Thoracic aorta (tissue), 2 donors: ENCODE measurements around the gene EIF5A2. TPM values are rescaled to one million over a fixed set of nuclear protein-coding genes. Genes with fewer than 3 reads are reported as not detected.

Experiments used
- ATAC-seq: fragments of 150-250 bp; one replicate; pipeline ENCODE4 v1.8.0; 2017; ENCODE audit warnings: low read depth; ENCODE audit not compliant: insufficient number of reproducible peaks, low FRiP score
- DNase-seq: peaks from one replicate; pipeline ENCODE4 v3.0.0-alpha.2; 2020; ENCODE audit warnings: low spot score
- H3K27ac ChIP-seq, 2 donors: fragments of 200-600 bp; sonication (generic); 1 replicate in 1 of 2; 2 replicates in 1 of 2; pipeline ENCODE4 v1.5.1; 2016; ENCODE audit warnings: mild to moderate bottlenecking in 2 of 2, moderate library complexity in 2 of 2
- H3K27me3 ChIP-seq: fragments of 200-600 bp; sonication (generic); replicated peaks from 2 replicates; pipeline ENCODE4 v1.6.0; 2016; ENCODE audit warnings: mild to moderate bottlenecking; ENCODE audit not compliant: insufficient read depth
- H3K36me3 ChIP-seq: fragments of 200-600 bp; sonication (generic); one replicate; pipeline ENCODE4 v1.5.1; 2016
- H3K4me1 ChIP-seq, 2 donors: fragments of 200-600 bp; sonication (generic); 1 replicate in 1 of 2; 2 replicates in 1 of 2; pipeline versions ENCODE4 v1.5.1 to v1.6.0; 2016; ENCODE audit warnings: low read depth in 2 of 2, mild to moderate bottlenecking in 1 of 2; ENCODE audit not compliant: control insufficient read depth in 1 of 2
- H3K4me3 ChIP-seq: fragments of 200-600 bp; sonication (generic); 2 replicates; pipeline ENCODE4 v1.5.1; 2016; ENCODE audit warnings: mild to moderate bottlenecking
- H3K9me3 ChIP-seq: fragments of 200-600 bp; sonication (generic); 2 replicates; pipeline ENCODE4 v1.5.1; 2016
- total RNA-seq, 2 donors: library from RNA; depleted of rRNA; stranded (reverse); fragments of >200 nt; gene quantifications; one replicate each; pipeline versions ENCODE4 v1.1.0 to v1.2.3, GENCODE V29; 2016
- TF ChIP-seq, protein P1 (sequence below): fragments of 200-600 bp; sonication (generic); IDR thresholded peaks from one replicate; pipeline ENCODE4 v1.5.1; 2019; ENCODE audit warnings: antibody characterized with exemption

Gene EIF5A2
- total RNA-seq, result 10 to 100 TPM in 1 of 2 donors, 1 to 10 TPM in 1; 7.4 to 12.2 TPM

DNA sequence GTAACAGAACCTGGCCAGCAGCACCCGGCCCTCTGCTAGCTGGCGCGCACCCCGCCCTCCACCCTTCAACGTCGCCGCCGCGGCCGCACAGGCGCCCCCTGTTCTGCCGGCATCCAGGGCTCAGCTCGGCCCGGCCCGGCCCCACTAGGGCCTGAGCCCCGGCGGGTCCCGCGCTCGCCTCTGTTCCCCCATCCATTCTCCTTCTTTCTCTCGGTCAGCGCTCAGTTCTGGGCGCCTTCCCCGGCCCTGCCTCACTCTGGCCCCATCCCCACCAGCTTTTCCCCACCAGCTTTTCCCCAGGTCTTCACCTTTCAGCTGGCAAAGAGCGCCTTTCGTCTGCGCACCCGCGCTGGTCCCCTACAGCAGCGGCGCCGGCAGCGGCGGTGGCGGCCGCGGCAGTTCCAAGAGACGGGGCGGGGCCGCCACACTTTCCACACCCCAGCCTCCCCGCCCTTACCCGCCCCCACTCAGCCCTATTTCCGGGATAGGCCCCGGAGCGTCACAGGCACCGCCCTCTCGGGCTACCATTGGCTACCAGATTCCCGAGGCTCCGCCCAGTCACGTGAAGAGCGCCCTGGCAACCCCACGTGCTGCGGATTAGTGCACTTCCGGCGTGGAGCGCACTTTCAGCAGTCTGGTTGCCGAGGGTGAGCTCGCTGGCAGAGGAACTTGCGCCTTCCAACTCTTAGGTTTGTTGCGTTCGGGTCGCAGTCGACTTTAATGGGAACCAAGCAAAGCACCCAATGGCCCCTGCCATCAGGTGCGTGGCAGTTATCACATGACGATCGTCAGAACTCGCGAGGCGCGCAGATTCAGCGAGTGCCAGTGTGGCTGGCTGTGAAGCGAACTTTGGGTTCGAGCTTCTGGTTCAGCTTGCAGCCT, at the start of gene EIF5A2:
TSS of gene EIF5A2 (minus strand) at position 403 of the 882 bp plus-strand sequence. CDS start 831 bp downstream, outside the sequence.
- Histone ChIP-seq H3K4me1 (peaks cover 4 to 13% of the 10 kb centered on the region in 2 donors), H3K27ac (peak within 1 kb of the TSS; percentile 67), H3K9me3 (peaks cover 8% of the 10 kb centered on the region), H3K36me3 (no peaks in the 10 kb centered on the region), H3K27me3 (no peaks in the 10 kb centered on the region), H3K4me3 (peak within 1 kb of the TSS; percentile 85)
- TF ChIP-seq, protein P1, sequence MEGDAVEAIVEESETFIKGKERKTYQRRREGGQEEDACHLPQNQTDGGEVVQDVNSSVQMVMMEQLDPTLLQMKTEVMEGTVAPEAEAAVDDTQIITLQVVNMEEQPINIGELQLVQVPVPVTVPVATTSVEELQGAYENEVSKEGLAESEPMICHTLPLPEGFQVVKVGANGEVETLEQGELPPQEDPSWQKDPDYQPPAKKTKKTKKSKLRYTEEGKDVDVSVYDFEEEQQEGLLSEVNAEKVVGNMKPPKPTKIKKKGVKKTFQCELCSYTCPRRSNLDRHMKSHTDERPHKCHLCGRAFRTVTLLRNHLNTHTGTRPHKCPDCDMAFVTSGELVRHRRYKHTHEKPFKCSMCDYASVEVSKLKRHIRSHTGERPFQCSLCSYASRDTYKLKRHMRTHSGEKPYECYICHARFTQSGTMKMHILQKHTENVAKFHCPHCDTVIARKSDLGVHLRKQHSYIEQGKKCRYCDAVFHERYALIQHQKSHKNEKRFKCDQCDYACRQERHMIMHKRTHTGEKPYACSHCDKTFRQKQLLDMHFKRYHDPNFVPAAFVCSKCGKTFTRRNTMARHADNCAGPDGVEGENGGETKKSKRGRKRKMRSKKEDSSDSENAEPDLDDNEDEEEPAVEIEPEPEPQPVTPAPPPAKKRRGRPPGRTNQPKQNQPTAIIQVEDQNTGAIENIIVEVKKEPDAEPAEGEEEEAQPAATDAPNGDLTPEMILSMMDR, result no peak
- peak; percentile 93 for DNase-seq
- ATAC-seq, result peak; percentile 88

DNA sequence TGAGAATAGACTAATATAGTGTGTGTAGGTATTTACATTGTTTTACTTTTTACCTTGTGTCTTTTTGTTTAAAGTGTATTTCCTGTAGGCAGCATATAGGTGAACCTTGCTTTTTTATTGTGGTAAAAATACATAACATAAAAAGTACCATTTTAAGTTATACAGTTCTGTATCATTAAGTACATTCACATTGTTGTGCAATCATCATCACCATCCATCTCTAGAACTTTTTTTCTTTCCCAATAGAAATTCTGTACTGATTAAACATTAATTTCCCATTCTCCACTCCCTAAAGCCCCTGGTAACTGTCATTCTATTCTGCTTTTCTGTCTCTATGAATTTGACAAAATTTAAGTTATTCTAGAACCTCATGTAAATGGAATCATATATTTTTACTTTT, 48.2 kb upstream of the EIF5A2 start:
- ATAC-seq (no peak), DNase-seq (no peak)
- Histone ChIP-seq H3K36me3 (no peaks in the 10 kb centered on the region), H3K4me1 (no peaks in the 10 kb centered on the region), H3K27me3 (no peaks in the 10 kb centered on the region), H3K4me3 (no peak overlapping the region), H3K27ac (no peak overlapping the region), H3K9me3 (no peaks in the 10 kb centered on the region)
- TF ChIP-seq, protein P1, result no peak

DNA sequence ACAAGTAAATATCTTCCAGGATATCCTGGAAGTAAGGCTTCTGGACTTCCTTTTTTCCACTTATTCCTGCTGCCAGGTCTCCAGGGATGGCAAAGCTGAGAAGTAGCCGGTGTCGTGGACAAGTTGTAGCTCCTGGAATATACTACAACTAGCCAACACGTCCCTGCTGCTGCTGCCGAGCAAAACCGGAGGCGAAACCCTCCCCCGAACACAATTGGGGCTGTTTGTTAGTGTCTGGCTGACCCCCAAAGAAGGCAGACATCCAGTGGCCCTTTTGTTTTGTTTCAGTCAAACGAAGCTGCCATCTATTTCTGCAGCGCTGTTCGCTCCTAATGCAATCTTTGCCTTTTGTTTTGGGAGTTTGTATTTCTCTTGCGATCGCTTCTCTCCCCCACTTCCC, 45.3 kb upstream of the EIF5A2 start:
- TF ChIP-seq, protein P1, result no peak
- no peak overlapping the region for H3K4me3 ChIP-seq
- no peak for DNase-seq
- no peak for ATAC-seq
- H3K27ac ChIP-seq, result no peak overlapping the region
- H3K9me3 ChIP-seq, result no peaks in the 10 kb centered on the region
- H3K36me3 ChIP-seq, result no peaks in the 10 kb centered on the region
- no peaks in the 10 kb centered on the region for H3K4me1 ChIP-seq
- H3K27me3 ChIP-seq, result no peaks in the 10 kb centered on the region

DNA sequence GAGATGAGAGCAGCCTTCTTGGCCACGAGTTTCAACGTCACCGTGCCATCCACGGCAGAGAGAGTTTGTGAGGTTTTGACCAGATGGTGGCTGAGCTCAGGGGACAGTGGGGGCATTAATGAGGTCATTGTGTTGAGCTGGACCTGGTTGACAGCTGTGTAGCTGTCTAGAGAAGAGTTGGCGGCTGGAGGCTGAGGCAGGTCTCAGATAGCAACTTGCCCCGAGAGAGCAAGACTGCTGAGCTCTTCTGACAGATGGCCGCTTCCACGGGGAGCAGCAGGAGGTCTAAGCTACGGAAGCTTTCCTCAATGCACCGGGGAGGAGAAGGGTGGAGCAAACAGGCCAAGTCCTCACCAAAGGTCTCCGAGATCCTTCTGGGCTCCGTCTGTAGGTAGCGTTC, 44.8 kb upstream of the EIF5A2 start:
- DNase-seq (no peak), ATAC-seq (no peak)
- no peaks in the 10 kb centered on the region for H3K9me3 ChIP-seq
- H3K4me3 ChIP-seq, result no peak overlapping the region
- TF ChIP-seq, protein P1, result no peak
- no peaks in the 10 kb centered on the region for H3K36me3 ChIP-seq
- no peak overlapping the region for H3K27ac ChIP-seq
- no peaks in the 10 kb centered on the region for H3K4me1 ChIP-seq
- no peaks in the 10 kb centered on the region for H3K27me3 ChIP-seq

DNA sequence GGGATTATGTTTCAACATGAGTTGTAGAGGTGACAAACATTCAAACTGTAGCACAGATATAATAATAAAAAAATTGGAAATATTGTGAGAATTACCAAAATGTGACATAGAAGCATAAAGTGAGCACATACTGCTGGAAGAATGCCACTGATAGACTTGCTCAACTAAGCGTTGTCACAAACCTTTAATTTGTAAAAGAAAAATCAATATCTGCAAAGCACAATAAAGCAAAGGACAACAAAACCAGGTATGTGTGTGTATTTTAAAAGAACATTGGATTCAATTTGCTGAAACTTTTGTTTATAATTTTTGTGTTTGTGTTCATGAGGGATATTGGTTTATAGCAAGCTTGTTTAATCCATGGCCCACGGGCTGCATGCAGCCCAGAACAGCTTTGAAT, 40.8 kb upstream of the EIF5A2 start:
- no peaks in the 10 kb centered on the region for H3K27me3 ChIP-seq
- H3K27ac ChIP-seq, result no peak overlapping the region
- no peaks in the 10 kb centered on the region for H3K4me1 ChIP-seq
- H3K36me3 ChIP-seq, result no peaks in the 10 kb centered on the region
- H3K9me3 ChIP-seq, result no peaks in the 10 kb centered on the region
- ATAC-seq (no peak), DNase-seq (no peak)
- no peak overlapping the region for H3K4me3 ChIP-seq
- TF ChIP-seq, protein P1, result no peak
